GM12874 (cell line): ENCODE data around the gene RFX2.

Experiments used
- TF ChIP-seq, protein P1 (sequence below): IDR thresholded peaks from 2 replicates; pipeline ENCODE4 v1.5.1; 2011; ENCODE audit warnings: low read depth, mild to moderate bottlenecking, control low read depth, low read length, moderate library complexity; ENCODE audit not compliant: insufficient read depth

Gene RFX2

DNA sequence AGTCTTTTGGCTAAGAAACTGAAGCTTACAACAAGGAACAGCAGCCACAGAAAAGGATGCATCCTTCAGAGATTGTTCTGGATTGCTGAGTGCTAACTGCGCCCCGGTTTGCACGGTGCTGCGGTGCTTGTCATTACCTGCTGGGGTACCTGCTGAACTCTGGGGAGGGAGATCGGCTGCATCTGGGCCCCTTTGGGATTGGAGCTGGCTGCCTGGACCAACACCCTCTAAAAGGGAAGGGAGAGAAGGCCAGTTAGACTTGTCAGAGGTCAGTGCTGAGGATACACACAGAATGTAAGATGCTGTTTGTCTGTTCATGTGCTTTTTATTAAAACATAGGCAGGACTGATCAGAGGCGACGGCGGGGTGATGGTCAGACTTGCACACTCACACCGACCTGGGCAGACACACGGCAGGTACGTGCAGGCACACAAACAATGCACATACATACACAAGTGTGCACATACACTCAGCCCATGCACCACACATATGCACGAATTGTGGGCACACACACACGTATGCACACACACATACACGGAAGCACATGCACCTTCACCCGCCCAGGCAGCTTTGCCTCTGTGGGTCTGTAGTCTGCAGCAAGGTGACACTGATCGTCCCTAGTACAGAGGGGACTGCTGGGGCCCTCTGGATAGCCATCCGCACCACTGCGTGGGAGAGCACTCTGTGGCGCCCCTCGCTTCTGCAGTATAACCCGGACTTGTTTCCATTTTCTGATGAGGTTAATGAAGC, 66.1 kb downstream of the RFX2 start:
- TF ChIP-seq, protein P1, sequence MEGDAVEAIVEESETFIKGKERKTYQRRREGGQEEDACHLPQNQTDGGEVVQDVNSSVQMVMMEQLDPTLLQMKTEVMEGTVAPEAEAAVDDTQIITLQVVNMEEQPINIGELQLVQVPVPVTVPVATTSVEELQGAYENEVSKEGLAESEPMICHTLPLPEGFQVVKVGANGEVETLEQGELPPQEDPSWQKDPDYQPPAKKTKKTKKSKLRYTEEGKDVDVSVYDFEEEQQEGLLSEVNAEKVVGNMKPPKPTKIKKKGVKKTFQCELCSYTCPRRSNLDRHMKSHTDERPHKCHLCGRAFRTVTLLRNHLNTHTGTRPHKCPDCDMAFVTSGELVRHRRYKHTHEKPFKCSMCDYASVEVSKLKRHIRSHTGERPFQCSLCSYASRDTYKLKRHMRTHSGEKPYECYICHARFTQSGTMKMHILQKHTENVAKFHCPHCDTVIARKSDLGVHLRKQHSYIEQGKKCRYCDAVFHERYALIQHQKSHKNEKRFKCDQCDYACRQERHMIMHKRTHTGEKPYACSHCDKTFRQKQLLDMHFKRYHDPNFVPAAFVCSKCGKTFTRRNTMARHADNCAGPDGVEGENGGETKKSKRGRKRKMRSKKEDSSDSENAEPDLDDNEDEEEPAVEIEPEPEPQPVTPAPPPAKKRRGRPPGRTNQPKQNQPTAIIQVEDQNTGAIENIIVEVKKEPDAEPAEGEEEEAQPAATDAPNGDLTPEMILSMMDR = no peak

DNA sequence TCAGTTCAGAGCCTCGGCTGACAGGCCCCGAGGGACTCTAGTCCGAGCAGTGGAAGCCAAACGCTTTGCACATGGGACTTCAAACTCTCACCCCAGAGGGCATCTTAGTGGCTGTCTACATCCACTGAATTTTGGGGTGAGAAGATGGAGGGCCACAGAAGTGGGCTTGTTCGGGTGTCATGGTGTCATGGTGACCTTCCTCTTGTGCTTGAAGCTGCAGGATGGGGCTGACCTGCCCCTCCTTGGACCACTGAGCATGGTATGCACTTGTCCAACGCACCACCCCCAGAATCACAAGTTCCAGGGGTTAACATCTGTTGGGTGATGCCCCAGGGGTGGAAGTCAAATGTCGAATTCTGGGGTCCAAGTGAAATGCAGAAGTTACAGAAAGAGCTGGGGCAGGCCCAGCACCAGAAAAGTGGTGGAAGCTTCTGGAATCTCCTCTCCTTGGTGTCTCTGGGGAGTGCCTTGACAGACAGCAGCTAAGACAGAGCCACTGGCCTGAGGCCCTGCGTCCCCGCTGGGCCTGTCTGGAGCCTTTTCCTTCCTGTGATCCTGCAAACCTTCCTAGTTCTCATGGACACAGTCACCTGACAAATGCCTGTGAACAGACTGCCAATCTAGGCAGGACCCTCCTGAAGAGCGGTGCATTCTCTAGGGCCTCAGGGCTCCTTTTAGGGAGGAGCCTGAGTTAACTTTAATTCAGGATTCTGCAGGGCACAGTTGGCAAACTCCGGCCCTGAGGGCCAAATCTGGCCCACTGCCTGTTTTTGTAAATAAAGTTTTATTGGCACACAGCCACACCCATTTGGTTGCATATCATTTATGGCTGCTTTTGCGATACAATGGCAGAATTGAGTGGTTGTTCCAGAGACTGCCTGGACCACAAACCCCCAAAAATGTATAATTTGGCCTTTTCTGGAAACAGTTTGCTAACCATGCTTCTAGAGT, 67.2 kb downstream of the RFX2 start:
- TF ChIP-seq, protein P1 = no peak

DNA sequence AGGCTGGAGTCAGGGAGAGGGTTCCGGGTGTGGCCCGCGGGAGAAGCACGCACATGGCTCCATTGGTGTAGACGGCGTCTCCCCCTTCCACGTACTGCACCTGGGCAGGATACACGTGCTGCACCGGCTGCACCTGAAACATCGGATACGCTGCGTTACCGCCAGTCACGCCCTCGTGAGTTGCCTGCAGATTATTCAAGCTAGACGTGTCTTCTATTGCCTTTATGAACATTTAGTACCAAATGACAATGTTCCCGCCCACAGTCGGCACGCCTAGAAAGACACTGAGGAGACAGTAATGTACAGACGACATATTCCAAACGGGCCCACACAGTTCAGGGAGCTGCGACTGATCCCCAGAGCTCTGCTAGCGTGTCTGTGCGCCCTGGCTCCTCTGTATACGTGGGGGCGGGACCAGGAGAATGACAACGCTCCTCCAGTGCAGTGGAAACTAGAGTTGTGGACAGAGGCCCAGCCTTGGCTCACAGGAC, 68.3 kb downstream of the RFX2 start:
- TF ChIP-seq, protein P1 = no peak

DNA sequence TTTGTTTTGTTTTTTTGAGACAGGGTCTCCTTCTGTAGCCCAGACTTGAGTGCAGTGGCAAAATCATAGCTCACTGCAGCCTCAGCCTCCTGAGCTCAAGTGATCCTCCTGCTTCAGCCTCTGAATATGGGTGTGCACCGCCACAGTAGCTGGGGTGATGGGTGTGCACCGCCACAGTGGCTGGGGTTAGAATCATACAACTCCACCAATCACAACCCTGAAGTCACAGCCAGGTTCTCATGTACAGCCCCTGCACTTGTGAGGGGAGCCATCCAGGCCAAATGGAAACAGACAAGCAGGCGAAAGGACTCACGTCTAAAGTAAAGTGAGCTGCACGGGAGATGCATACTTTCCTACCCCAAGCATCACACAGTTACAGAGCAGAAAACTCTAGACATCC, 69.2 kb downstream of the RFX2 start:
- TF ChIP-seq, protein P1 = no peak

DNA sequence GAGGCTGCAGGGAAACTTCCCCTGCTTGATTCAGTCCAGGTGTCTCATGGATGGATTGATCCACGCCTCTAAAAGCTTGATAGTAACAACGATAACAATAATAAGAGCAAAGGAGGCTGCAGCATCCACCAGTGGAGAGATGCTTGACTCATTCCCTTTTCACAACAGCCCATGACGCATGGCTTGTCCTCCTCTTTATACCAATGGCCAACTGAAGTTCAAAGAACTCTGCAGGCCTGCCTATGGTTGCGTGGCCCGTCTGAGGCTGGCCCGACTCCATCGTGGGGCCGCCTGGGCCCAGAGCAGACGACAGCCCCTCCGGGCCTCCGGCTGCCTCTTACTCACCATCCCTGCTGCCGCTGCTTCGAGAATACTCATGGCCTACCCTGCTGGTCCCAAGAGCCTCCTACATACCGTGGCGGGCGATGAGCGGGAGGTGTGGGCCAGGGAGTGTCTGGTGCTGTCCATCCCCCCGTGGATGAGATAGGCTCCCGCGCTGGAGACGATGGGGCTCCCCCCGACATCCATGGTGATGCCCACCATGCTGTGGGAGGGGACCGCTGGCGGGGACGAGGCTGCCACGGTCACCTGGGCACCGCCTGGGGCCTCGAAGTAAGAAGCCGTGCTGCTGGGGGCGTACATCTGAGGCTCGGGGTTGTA, 70.6 kb downstream of the RFX2 start:
- TF ChIP-seq, protein P1 = no peak

DNA sequence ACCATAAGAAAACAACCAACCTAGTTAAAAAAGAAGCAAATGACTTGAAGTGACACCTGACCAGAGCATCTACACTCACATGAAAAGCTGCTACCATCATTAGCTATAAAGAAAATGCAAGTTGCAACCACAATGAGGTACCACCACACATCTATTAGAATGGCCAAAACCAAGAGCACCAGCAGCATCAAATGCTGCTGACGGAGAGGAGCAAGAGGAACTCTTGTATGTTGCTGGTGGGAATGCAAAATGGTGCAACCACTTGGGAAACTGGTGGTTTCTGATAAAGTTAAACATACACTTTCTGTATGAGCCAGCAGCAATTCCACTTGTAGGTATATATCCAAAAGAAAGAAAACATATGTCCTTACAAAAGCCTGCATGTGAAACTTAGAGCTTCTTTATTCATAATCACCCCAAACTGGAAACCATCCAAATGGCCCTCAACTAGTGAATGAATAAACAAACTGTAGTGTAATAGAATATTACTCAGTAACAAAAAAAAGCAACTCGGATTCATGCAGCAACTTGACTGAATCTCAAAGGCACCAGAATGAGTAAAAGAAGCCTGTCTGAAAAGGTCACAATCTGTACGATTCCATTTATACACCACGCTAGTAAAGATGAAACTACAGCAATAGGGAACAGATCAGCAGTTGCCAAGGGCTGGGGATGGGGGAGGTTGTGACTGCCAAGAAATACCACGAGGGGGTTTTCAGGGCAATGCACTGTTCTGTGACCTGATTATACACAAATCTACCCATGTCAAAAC, 71.5 kb downstream of the RFX2 start:
- TF ChIP-seq, protein P1 = no peak
